H7 (cell line): ENCODE results near the gene BATF. TPM values are rescaled to one million over a fixed set of nuclear protein-coding genes. Genes with fewer than 3 reads are reported as not detected.

Experiments
- DNase-seq: peaks from one replicate; pipeline ENCODE4 v3.0.0; 2012
- H3K27me3 ChIP-seq: 2 replicates; pipeline ENCODE4 v1.6.0; 2011; ENCODE audit warnings: mild to moderate bottlenecking, low read length; ENCODE audit not compliant: control insufficient read depth, insufficient read depth
- H3K36me3 ChIP-seq: replicated peaks from 2 replicates; pipeline ENCODE4 v1.5.1; 2011; ENCODE audit warnings: low read length; ENCODE audit not compliant: control insufficient read depth, insufficient read depth
- H3K4me3 ChIP-seq: 2 replicates; pipeline ENCODE4 v1.5.1; 2011; ENCODE audit warnings: low read depth, mild to moderate bottlenecking, control low read depth, low read length, moderate library complexity; ENCODE audit not compliant: insufficient read depth
- total RNA-seq: library from RNA; depleted of rRNA; stranded (reverse); fragments of >200 nt; shearing (Covaris generic); gene quantifications from 2 replicates; pipeline ENCODE4 v1.2.3, GENCODE V29; 2014

The BATF gene
- total RNA-seq, 1 experiment from 2014 or later: not detected

- Histone ChIP-seq H3K4me3 (no peak overlapping the region), H3K36me3 (no peaks in the 10 kb centered on the region), H3K27me3 (no peaks in the 10 kb centered on the region)
- no peak for DNase-seq
These were observed 13.1 kb downstream of the BATF start for GRCh38 chr14:75535164-75535898.

- Histone ChIP-seq H3K36me3 (no peaks in the 10 kb centered on the region), H3K27me3 (no peaks in the 10 kb centered on the region), H3K4me3 (no peak overlapping the region)
- no peak for DNase-seq
These were observed 14.8 kb downstream of the BATF start for GRCh38 chr14:75537071-75537470.

GRCh38 chr14:75539162-75539560 lies 16.9 kb downstream of the BATF start:
- H3K27me3 ChIP-seq: no peaks in the 10 kb centered on the region
- no peaks in the 10 kb centered on the region for H3K36me3 ChIP-seq
- no peak overlapping the region for H3K4me3 ChIP-seq
- DNase-seq: no peak

GRCh38 chr14:75539561-75540478 lies 17.6 kb downstream of the BATF start:
- H3K4me3 ChIP-seq: no peak overlapping the region
- DNase-seq: peak; percentile 83
- H3K36me3 ChIP-seq: no peaks in the 10 kb centered on the region
- H3K27me3 ChIP-seq: no peaks in the 10 kb centered on the region

- no peaks in the 10 kb centered on the region for H3K36me3 ChIP-seq
- DNase-seq: no peak
These were observed 18.2 kb downstream of the BATF start for GRCh38 chr14:75540479-75540851.

GRCh38 chr14:75542588-75543091 lies 20.4 kb downstream of the BATF start:
- DNase-seq: peak; percentile 63
- Histone ChIP-seq H3K27me3 (no peaks in the 10 kb centered on the region), H3K36me3 (no peaks in the 10 kb centered on the region), H3K4me3 (no peak overlapping the region)

More at GRCh38 chr14:75540479-75540851, 18.2 kb downstream of the BATF start:
- Histone ChIP-seq H3K27me3 (no peaks in the 10 kb centered on the region), H3K4me3 (no peak overlapping the region)

GRCh38 chr14:75543253-75543652 lies 21.0 kb downstream of the BATF start:
- Histone ChIP-seq H3K4me3 (no peak overlapping the region), H3K27me3 (no peaks in the 10 kb centered on the region), H3K36me3 (no peaks in the 10 kb centered on the region)
- no peak for DNase-seq

- no peaks in the 10 kb centered on the region for H3K36me3 ChIP-seq
- H3K4me3 ChIP-seq: no peak overlapping the region
- no peaks in the 10 kb centered on the region for H3K27me3 ChIP-seq
- no peak for DNase-seq
These were observed 21.5 kb downstream of the BATF start for GRCh38 chr14:75543786-75544185.

GRCh38 chr14:75545907-75546306 lies 23.6 kb downstream of the BATF start:
- Histone ChIP-seq H3K36me3 (no peaks in the 10 kb centered on the region), H3K4me3 (no peak overlapping the region), H3K27me3 (no peaks in the 10 kb centered on the region)
- no peak for DNase-seq

GRCh38 chr14:75547552-75548250 lies 25.4 kb downstream of the BATF start:
- Histone ChIP-seq H3K36me3 (no peaks in the 10 kb centered on the region), H3K4me3 (no peak overlapping the region), H3K27me3 (no peaks in the 10 kb centered on the region)
- DNase-seq: no peak

- H3K36me3 ChIP-seq: no peaks in the 10 kb centered on the region
- no peak overlapping the region for H3K4me3 ChIP-seq
- no peaks in the 10 kb centered on the region for H3K27me3 ChIP-seq
- DNase-seq: no peak
These were observed 26.3 kb downstream of the BATF start for GRCh38 chr14:75548544-75548943.

- H3K36me3 ChIP-seq: no peaks in the 10 kb centered on the region
- no peaks in the 10 kb centered on the region for H3K27me3 ChIP-seq
- no peak overlapping the region for H3K4me3 ChIP-seq
- no peak for DNase-seq
These were observed 26.9 kb downstream of the BATF start for GRCh38 chr14:75549169-75549568.

GRCh38 chr14:75551021-75551420 lies 28.8 kb downstream of the BATF start:
- DNase-seq: no peak
- Histone ChIP-seq H3K27me3 (no peaks in the 10 kb centered on the region), H3K4me3 (no peak overlapping the region), H3K36me3 (no peaks in the 10 kb centered on the region)

- no peaks in the 10 kb centered on the region for H3K36me3 ChIP-seq
- no peak overlapping the region for H3K4me3 ChIP-seq
- no peak for DNase-seq
- H3K27me3 ChIP-seq: no peaks in the 10 kb centered on the region
These were observed 30.9 kb downstream of the BATF start for GRCh38 chr14:75553157-75553556.
